HG03342 (cell line): ENCODE data around the gene ITPR2.
"Not testable (repeated sequence)": the region's sequence is repeated elsewhere in the genome, so short reads cannot be mapped to it uniquely, and the experiment has no call there.

Experiments
- ATAC-seq: cut with Tn5 transposase; IDR thresholded peaks from one replicate; pipeline ENCODE4 v1.9.1; 2021; ENCODE audit warnings: mild to moderate bottlenecking, moderate library complexity; ENCODE audit not compliant: unreplicated experiment

The ITPR2 gene

DNA sequence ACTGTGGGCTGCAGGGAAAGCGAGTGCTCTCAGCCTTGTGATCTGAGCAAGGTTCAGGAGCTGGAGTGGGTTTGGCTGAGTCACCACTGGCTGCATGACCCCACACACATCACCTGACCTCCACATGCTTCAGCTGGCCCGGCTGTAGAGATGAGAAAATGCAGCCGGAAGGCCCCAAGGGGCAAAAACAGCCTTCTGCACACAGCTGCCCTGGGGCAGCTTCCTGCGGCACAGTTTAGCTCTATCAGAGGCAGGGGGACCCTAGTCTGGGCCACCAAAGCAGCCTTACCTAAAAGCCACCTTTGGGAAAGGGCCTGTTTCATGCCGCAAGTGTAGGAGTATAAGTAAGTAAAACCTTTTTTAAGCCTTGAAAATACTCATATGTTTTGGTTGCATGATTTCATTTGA lies 514.3 kb downstream of the ITPR2 start:
- peak; percentile 74 for ATAC-seq

DNA sequence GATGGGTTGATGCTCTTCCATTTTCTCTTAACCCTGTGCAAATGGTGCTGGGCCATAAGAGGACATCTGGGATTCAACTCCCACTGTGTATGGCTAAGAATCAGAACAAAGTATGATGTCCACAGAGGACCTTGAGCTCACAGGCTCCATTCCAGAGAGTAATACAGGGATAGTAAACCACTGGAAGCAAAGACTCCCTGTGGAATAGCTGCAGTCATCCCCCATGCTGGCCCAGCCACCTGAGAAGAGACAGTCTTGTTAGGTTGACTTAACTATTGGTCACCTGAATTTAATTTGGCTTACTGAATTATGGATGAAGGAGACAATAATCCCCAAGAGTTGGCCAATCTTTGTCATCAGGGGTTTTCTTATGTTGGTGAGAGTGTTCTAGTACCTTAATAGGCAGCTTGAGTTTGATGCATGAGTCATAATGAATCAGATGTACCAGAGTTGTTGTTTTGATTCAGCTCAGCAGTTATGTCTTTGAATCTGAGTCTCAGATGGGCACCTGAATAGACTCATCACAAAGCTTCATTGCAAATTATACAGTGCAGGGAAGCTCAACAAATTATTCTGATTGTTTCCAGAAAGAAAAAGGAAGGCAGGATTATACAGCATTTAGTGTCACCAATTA lies 514.9 kb downstream of the ITPR2 start:
- ATAC-seq: peak; percentile 57

DNA sequence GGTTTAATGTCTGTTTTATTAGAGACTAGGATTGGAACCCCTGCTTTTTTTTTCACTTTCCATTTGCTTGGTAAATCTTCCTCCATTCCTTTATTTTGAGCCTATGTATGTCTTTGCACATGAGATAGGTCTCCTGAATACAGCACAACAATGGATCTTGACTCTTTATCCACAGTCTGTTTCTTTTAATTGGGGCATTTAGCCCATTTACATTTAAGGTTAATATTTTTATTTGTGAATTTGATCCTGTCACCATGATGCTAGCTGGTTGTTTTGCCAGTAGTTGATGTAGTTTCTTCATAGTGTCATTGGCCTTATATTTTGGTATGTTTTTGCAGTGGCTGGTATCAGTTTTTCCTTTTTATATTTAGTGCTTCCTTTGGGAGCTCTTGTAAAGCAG lies 518.9 kb downstream of the ITPR2 start:
- ATAC-seq: not testable (repeated sequence)

DNA sequence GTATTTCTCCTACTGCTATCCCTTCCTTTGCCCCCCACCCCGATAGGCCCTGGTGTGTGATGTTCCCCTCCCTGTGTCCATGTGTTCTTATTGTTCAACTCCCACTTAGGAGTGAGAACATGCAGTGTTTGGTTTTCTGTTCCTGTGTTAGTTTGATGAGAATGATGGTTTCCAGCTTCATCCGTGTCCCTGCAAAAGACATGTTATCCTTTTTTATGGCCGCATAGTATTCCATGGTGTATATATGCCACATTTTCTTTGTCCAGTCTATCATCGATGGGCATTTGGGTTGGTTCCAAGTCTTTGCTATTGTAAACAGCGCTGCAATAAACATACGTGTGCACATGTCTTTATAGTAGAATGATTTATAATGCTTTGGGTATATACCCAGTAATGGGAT lies 522.5 kb downstream of the ITPR2 start:
- not testable (repeated sequence) for ATAC-seq

DNA sequence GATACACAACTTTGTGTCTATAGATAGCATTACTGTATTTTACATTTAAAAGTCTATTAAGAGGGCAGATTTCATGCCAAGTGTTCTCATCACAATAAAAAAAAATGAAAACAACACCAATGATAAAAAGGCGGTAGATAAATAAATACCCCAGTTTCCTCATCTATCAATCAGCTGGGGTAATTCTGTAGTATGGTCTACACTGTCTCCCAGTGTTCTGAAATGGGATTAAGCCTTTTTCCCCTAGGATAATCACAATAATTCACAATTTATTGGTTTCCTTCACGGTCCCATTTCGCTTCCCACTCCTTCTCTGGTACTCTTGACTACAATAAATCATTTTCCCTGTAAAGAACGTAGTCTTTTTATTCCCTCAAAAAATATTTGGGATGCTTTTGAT lies 523.4 kb downstream of the ITPR2 start:
- ATAC-seq: no peak

DNA sequence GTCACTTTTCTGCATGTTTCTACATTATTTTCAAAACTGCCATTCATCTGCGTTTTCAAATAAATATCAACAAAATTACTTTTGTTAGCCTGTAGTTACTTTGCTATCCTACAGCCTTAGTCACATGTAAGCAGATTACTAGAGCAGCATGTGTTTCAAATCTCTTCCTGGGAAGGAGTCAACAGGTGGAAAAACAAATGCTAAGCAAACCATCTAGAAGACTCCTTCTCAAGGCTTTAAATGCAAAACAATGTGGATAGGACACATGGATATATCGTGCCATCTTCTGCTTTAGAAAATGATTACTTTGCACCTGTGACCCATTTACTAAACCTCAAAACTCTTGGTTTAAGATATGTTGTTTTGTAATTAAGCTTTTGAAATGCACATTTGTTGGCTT lies 528.7 kb downstream of the ITPR2 start:
- ATAC-seq: no peak

DNA sequence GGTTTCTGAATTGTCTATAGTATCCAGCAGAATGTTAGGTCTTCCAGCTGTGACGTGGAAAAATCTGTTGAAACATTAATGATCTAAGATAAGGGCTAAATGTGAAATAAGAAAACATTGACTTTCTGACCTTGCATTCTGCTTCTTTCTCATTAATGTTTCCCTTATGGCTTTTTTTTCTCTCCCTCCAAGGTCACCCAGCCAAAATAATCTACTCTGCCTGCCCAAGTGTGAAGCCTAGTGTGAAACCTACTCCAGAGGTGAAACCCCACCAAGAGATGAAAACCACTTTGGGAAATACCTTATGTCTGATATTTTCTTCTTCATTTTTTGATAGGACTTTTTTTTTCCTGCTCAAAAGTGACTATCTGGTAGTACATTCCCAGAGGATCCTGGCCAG lies 529.6 kb downstream of the ITPR2 start:
- ATAC-seq: no peak

DNA sequence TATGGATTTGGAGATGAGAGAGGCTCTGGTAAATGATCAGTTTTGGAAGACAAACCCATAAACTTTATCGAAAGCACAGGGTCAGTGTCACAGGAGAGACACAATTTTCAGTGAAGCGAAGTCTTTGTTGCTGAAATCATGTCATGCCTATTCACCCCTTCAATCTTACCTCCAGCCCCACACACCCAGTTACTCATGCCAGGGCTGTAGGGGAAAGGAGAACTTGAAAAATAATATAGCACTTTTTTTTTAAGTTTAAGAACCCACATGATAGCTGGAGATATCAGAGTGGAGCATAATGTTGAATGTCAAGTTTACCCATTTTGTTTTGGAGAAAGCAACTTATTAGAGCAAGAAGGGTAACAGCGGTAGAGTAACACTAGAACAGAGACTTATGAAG lies 530.2 kb downstream of the ITPR2 start:
- ATAC-seq: no peak

DNA sequence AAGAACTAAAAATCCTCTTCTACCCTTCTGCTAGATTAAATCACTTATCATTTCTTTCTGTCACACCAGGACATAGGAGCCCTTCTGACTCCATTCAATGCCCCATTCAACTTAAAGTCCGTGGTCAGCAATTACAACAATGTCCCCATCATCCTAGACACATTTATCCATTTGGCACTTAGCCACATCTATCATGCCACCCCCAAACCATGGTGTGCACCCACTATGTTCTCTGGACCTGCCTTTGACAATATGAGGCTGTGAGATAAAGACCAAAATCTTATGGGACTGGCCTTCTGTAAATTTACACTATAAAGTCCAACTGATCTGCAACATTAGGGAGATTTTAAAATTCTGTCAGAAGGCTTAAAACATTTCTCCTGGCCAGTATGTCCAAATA lies 533.2 kb downstream of the ITPR2 start:
- no peak for ATAC-seq

DNA sequence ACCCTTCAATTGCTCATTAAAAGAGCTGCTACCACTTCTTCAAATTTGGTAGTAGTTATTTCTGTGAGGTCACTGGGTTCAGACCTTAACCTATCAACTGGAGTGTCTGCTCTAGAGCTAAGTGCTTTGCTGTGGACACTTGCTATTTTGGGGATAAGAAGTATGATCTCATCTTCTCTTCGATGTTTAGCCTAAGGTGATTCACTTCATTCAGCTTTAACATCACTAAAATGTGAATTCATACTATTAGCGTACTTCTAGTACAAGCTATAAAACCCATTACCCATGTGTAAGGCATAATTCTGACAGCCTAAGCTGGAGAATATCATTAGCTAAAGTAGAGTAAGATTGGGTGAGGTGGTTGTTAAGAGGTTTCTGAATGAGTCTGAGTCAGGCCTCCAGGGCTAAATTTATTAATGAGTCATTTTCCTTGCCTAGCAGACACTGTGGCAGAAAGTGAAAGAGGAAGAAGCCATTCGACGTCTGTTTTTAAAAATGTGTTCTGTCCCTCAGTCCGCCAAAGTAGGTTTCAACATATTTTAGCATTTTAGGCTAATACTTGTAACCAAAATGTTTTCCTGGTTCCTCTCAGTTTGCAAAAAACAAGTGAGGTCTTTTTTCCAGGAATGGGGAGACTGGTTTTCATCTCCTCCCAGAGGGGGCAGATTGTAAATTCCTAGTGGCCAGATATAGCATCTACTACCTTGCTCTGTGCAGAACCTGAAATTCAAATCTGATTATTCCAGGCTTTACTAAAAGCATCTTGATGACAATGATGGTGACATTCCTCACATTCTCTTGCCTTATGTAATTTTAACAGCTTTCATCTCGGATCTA lies 534.0 kb downstream of the ITPR2 start:
- peak; percentile 98 for ATAC-seq

DNA sequence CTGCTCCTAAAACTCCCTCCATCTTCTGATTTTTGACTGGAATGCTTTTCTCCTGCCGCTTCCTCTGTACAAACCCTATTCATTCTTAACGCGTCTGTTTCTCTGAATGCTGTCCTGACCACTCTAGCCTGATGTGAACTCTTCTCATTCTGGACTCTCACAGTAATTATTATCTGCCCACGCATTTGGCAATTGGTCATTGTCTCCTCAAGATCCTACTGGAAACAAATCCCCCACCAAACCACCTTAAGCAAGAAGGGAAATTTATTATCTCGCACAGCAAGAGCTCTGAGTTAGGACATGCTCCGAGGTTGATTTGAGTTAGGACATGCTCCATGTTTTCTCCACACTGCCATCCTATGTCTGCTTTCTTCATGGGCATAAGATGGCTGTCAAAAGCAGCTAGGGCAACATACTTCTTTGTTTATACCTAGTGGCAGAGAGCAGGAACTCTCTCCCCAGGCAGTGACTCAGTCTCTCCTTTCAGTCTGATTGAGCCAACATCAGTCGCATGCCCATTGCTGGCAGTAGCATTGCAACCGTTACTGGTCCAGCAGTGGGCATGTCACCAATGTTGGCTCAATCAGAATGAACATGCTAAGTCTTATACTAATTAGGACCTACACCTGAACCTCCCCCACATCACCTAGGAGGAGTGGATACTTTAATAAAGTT lies 535.5 kb downstream of the ITPR2 start:
- ATAC-seq: no peak

DNA sequence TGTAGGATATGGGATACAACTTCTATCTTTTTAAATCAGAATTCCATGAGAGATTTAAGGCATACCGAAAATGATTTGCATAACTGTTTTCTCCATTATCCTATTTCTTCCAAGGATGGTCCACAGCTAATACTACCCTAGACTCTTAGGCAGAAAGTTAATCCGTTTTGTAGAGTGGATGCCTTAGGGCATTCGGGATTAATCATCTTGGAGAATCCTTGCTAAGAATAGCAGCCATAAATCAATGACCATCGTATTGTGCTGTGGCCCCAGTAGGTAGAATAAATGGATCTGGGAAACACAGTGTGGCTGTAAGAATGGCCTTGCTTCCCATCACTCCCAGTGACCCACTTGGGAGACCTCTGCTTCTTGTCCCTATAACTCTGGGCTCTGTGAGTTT lies 538.0 kb downstream of the ITPR2 start:
- no peak for ATAC-seq

DNA sequence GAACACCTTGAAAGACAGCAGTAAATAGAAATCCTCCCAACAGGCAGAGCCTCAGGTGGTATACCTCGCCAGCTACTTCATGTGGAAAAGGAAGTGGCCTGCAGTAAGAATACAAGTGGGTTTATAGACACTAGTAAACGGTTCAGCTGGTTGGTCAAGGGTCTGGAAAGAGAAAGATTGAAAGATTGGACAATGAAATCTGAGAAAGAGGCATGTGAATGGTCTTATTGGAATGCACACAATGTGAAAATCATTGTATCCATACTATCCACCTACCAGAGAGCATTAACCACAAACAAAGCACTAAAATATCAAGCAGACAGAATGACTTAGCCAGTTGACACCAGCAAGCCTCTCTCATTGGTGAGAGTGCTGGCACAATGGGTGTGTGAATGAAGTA lies 539.4 kb downstream of the ITPR2 start:
- ATAC-seq: no peak

DNA sequence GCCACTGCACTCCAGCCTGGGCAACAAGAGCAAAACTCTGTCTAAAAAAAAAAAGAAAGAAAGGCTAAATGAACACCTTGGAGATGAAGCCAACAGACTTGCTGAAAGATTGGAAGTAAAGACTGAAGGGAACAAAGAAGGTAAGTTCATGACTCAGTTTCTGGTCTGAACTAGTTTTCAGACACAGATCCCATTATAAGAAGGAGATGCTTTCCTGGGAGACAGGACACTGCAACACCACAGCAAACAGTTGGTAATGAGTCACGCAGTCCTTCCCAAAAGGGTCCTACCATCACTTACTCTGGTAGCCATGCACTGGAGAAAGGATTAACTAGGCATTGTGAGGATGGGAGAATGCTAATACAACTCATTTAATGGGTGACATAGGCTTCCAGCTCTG lies 540.4 kb downstream of the ITPR2 start:
- no peak for ATAC-seq

DNA sequence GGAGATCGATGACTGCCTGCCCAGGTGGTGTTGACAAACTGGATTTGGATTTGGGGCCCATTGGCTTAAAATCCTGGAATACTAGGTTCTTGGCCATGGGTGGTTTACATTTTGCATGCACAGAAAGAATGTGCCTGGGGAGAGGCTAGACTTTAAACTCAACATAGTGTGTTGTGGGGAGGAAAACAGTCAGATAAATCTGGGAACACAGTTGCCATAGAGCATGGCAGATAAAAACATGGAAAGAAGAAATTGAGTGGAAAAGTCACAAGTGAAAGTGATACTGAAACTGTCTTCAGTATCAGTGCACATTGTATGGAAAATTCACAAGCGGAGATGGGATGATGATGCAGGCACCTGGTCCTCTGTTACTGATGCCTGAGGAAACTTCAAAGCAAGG lies 542.4 kb downstream of the ITPR2 start:
- ATAC-seq: no peak

DNA sequence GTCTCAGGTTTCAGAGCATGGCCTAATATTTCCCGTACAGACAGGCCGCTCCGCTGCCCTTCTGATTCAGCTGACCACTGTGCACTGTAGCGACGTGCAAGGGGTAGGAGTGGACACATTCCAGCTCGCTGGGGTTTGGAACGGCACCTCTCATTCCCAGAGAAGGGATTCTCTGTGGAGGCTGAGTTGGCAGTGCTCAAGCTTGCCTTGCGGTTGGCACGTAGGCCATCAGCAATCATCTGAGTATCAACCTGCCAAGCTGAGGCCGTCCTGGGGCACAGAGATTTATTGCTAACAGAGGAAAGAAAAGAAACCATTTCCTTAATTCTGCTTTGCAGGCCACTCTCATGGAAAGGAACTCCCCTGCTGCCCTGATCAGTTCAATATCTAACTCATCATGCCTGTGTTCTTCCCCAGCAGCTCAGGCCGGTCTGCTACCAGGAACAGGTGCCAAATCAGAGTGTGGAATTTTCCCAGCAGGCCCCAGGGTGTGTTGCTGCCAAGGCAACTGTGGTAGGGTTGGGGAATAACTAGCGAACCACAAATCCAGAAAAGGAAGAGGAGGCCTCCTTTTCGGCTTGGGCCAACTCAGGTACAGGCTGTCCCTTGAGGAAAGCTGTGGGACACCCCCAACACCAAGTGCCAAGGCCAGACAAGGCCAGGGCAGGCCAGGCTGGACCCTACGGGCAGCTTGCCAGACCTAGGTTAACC lies 545.2 kb downstream of the ITPR2 start:
- ATAC-seq: no peak
